GM12864 (cell line): ENCODE data around the gene RMND1.
"Not testable (repeated sequence)": the region's sequence is repeated elsewhere in the genome, so short reads cannot be mapped to it uniquely, and the experiment has no call there.

Source experiments
- DNase-seq: peaks from one replicate; pipeline ENCODE4 v3.0.0-alpha.2; 2011; ENCODE audit warnings: low read depth
- H3K4me3 ChIP-seq: 2 replicates; pipeline ENCODE4 v1.5.1; 2011; ENCODE audit warnings: mild to moderate bottlenecking, low read depth, low read length, control low read depth
- TF ChIP-seq, protein P1 (sequence below): IDR thresholded peaks from 2 replicates; pipeline ENCODE4 v1.5.1; 2011; ENCODE audit warnings: low read depth, mild to moderate bottlenecking, moderate library complexity, low read length, control low read depth, inconsistent platforms; ENCODE audit errors: missing control alignments

Gene RMND1

DNA sequence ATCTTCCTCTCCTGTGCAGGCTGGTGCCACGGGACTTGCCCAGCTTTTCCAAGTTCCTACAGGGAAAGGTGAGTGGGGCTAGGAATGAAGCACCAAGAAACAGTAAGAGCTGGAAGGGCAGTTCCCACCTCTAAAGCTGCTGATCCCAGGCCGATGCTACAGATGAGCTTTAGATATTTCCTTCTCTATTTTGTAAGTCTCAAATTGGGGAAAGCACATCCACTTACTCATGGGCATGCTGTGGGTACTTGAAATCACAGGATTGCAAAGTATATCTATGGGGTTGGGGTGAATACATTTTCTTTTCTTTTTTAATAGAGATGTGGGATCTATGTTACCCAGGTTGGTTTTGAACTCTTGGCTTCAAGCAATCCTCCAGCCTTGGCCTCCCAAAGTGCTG is 63.7 kb downstream of the RMND1 start:
- no peak overlapping the region for H3K4me3 ChIP-seq
- TF ChIP-seq, protein P1, sequence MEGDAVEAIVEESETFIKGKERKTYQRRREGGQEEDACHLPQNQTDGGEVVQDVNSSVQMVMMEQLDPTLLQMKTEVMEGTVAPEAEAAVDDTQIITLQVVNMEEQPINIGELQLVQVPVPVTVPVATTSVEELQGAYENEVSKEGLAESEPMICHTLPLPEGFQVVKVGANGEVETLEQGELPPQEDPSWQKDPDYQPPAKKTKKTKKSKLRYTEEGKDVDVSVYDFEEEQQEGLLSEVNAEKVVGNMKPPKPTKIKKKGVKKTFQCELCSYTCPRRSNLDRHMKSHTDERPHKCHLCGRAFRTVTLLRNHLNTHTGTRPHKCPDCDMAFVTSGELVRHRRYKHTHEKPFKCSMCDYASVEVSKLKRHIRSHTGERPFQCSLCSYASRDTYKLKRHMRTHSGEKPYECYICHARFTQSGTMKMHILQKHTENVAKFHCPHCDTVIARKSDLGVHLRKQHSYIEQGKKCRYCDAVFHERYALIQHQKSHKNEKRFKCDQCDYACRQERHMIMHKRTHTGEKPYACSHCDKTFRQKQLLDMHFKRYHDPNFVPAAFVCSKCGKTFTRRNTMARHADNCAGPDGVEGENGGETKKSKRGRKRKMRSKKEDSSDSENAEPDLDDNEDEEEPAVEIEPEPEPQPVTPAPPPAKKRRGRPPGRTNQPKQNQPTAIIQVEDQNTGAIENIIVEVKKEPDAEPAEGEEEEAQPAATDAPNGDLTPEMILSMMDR: no peak
- no peak for DNase-seq

DNA sequence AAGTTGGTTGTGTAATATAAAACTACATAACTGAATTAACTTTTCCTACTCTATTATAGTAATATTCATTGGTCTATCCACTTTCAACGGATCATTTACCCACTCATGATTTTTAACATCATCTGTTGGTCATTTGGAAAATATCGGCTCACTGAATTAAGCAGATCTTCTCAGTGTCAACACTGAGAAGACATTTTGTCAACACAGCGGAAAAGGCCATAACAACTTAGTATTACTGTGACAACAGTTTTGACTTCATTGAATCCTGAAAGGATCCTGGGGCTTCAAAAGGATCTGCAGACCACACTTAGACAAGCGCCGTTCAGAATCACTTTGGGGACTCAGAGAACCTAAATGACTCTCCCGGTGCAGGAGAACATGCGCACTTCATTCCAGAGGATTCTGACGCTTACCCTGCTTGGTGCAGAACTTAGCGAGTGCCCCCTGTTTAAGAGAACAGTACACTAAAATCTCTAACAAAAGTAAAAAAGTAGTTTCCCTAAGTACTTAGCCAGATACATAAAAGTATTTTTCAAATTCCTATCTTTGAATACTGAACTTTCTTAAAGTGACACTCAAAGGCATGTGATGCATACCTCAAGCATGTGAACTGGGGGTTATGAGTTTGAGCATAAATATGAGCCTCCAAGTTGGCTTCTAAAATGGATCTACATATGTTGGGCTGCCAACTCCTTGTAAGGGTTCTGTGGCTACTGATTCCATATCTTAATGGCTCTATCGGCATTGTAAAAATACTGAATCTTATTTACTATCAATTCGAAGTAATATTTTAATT is 64.6 kb downstream of the RMND1 start:
- TF ChIP-seq, protein P1: no peak
- no peak overlapping the region for H3K4me3 ChIP-seq
- DNase-seq: no peak

DNA sequence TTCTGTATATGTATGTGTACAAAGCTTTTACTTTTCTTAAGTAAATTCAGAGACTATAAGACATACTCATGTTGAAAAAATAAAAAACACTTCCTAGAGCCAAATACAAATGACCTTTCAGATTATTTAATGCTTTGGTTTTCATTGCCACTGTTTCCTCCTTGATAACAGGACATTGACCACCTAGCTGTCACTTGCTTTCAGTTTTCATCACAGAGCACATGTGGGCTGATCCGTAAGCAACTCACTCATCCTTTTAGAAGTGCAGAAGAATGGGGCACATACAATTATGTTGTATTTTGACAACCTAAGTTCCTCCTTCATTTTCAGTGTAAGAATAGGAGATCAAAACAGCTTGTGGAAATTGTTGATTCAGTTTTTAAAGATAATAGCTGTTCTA is 66.7 kb downstream of the RMND1 start:
- DNase-seq: no peak

DNA sequence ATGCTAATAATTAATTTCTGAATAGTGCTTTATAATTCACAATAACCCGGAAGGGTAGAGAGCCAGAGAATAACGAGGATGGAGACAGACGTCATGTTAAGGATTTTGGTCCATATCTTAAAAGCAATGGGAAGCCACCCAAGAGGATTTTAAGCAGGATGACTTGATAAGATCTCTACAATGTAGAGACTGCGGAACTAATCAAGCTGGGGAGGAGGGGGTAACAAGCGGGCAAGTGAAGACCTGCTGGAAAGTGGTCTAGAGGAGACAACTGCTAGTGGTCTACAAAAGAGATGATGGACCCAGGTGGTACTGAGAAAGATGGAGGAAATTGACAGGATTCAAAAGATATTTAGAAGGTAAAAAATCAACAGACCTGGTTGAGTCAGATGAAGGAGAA is 67.8 kb downstream of the RMND1 start:
- H3K4me3 ChIP-seq: no peak overlapping the region
- TF ChIP-seq, protein P1: no peak
- no peak for DNase-seq

More for the DNA sequence above, 66.7 kb downstream of the RMND1 start:
- TF ChIP-seq, protein P1: no peak
- H3K4me3 ChIP-seq: no peak overlapping the region

DNA sequence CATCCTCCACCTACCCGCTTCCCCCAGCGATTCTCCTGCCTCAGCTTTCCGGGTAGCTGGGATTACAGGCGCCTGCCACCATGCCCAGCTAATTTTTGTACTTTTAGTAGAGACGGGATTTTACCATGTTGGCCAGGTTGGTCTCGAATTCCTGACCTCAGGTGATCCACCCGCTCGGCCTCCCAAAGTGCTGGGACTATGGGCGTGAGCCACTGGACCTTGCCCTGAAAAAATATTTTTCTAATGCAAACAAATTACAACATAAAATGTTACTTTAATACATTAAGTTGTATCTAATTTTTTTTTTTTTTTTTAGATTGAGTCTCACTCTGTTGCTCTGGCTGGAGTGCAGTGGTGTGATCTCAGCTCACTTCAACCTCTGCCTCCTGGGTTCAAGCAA is 69.3 kb downstream of the RMND1 start:
- DNase-seq, H3K4me3 ChIP-seq: not testable (repeated sequence)

DNA sequence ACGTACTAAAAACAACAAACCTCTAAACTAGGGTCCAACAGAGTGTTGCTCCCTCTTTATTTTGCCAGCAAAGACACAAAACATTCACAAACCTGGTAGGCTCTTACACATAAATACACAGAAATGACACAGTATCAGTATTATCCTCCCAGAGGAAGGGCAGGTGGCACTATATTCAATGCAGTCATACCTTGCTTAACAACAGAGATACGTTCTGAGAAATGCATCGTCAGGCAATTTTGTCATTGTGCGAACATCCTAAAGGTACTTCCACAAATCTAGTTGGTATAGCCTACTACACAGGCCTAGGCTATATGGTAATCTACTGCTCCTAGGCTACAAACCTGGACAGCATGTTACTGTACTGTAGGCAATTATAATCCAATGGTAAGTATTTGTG is 70.2 kb downstream of the RMND1 start:
- no peak for DNase-seq
- no peak overlapping the region for H3K4me3 ChIP-seq
- TF ChIP-seq, protein P1: no peak

DNA sequence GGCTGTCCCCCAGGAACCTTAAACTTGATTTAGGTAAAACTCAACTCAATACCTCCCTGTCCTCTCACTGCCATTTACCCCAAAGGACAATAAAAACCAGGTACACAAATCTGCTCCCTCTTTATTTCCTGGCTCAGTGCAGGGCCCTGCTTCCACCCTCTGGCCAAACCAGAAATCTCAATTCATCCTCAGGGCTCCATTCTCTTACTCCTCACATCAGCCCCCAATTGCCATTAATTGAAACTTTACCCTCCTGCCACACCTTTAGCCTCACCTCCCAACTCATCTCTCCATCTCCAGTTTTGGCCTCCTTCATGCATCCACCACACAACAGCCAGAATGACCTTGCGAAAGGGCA is 71.1 kb downstream of the RMND1 start:
- DNase-seq: no peak
- no peak overlapping the region; the same call in 1 of the 2 replicates for H3K4me3 ChIP-seq
- TF ChIP-seq, protein P1: no peak
